SK-N-MC (cell line): Measurements from ENCODE around the gene SLC39A11.

Source experiments
- DNase-seq: peaks from one replicate; pipeline ENCODE4 v3.0.0-alpha.2; 2011; ENCODE audit warnings: low read depth, low spot score
- H3K27ac ChIP-seq: fragments of 200-600 bp; sonication (generic); 2 replicates; pipeline ENCODE4 v1.5.1; 2016; ENCODE audit warnings: mixed run types
- H3K36me3 ChIP-seq: fragments of 200-600 bp; sonication (generic); 2 replicates; pipeline ENCODE4 v1.6.1; 2017; ENCODE audit warnings: antibody characterized with exemption, low read length, mixed read lengths; ENCODE audit not compliant: insufficient read depth
- H3K4me3 ChIP-seq: fragments of 200-600 bp; sonication (generic); 2 replicates; pipeline ENCODE4 v1.5.1; 2016
- H3K9ac ChIP-seq: fragments of 200-600 bp; sonication (generic); 2 replicates; pipeline ENCODE4 v1.8.0; 2017; ENCODE audit warnings: mixed run types, mixed read lengths; ENCODE audit not compliant: insufficient read length
- H3K9me3 ChIP-seq: fragments of 200-600 bp; sonication (generic); 2 replicates; pipeline ENCODE4 v1.6.1; 2017; ENCODE audit warnings: low read depth, mild to moderate bottlenecking, antibody characterized with exemption, low read length, moderate library complexity, mixed read lengths
- EZH2 ChIP-seq: fragments of 200-600 bp; sonication (generic); IDR thresholded peaks from one replicate; pipeline ENCODE4 v1.6.1; 2017; ENCODE audit warnings: antibody characterized with exemption
- FOXP2 ChIP-seq: optimal IDR thresholded peaks from 2 replicates; pipeline ENCODE3; 2011; ENCODE audit warnings: mild to moderate bottlenecking, moderate library complexity; ENCODE audit not compliant: insufficient read depth; ENCODE audit errors: extremely low read length, control extremely low read depth
- POLR2AphosphoS5 ChIP-seq: IDR thresholded peaks from 2 replicates; pipeline ENCODE4 v1.6.1; 2012; ENCODE audit warnings: mild to moderate bottlenecking, low read depth, low read length, borderline replicate concordance

Gene SLC39A11

GRCh38 chr17:72696721-72697120, 395.8 kb downstream of the SLC39A11 start:
- Histone ChIP-seq H3K9ac (no peak overlapping the region), H3K9me3 (no peaks in the 10 kb centered on the region), H3K36me3 (no peaks in the 10 kb centered on the region), H3K27ac (no peak overlapping the region), H3K4me3 (no peak overlapping the region)
- TF ChIP-seq EZH2 (no peak), FOXP2 (no peak), POLR2AphosphoS5 (no peak)
- no peak for DNase-seq

- Histone ChIP-seq H3K27ac (no peak overlapping the region), H3K36me3 (no peaks in the 10 kb centered on the region), H3K9me3 (no peaks in the 10 kb centered on the region), H3K4me3 (no peak overlapping the region), H3K9ac (no peak overlapping the region)
- no peak for TF ChIP-seq FOXP2
- TF ChIP-seq POLR2AphosphoS5 = no peak
- no peak for TF ChIP-seq EZH2
- no peak for DNase-seq
Observed at GRCh38 chr17:72696156-72696555, 396.3 kb downstream of the SLC39A11 start.

GRCh38 chr17:72693956-72694355, 398.5 kb downstream of the SLC39A11 start:
- Histone ChIP-seq H3K27ac (no peak overlapping the region), H3K9ac (no peak overlapping the region), H3K4me3 (no peak overlapping the region), H3K9me3 (no peaks in the 10 kb centered on the region), H3K36me3 (no peaks in the 10 kb centered on the region)
- DNase-seq = no peak
- TF ChIP-seq FOXP2 (no peak), POLR2AphosphoS5 (no peak), EZH2 (no peak)

GRCh38 chr17:72693151-72693878, 399.2 kb downstream of the SLC39A11 start:
- no peak for DNase-seq
- Histone ChIP-seq H3K9me3 (no peaks in the 10 kb centered on the region), H3K27ac (no peak overlapping the region), H3K4me3 (no peak overlapping the region), H3K9ac (no peak overlapping the region), H3K36me3 (no peaks in the 10 kb centered on the region)
- TF ChIP-seq POLR2AphosphoS5 = no peak
- no peak for TF ChIP-seq FOXP2
- no peak for TF ChIP-seq EZH2

GRCh38 chr17:72692676-72693075, 399.8 kb downstream of the SLC39A11 start:
- H3K4me3 ChIP-seq = no peak overlapping the region
- TF ChIP-seq POLR2AphosphoS5 (no peak), EZH2 (no peak), FOXP2 (no peak)
- no peaks in the 10 kb centered on the region for H3K36me3 ChIP-seq
- H3K27ac ChIP-seq = no peak overlapping the region
- DNase-seq = no peak
- H3K9me3 ChIP-seq = no peaks in the 10 kb centered on the region
- H3K9ac ChIP-seq = no peak overlapping the region

- no peaks in the 10 kb centered on the region for H3K36me3 ChIP-seq
- no peak overlapping the region for H3K9ac ChIP-seq
- no peak overlapping the region for H3K4me3 ChIP-seq
- no peaks in the 10 kb centered on the region for H3K9me3 ChIP-seq
- H3K27ac ChIP-seq = no peak overlapping the region
- DNase-seq = no peak
- TF ChIP-seq EZH2 = no peak
- TF ChIP-seq POLR2AphosphoS5 = no peak
- no peak for TF ChIP-seq FOXP2
Observed at GRCh38 chr17:72691586-72691985, 400.9 kb downstream of the SLC39A11 start.

GRCh38 chr17:72691017-72691416, 401.5 kb downstream of the SLC39A11 start:
- Histone ChIP-seq H3K4me3 (no peak overlapping the region), H3K27ac (no peak overlapping the region), H3K9me3 (no peaks in the 10 kb centered on the region), H3K36me3 (no peaks in the 10 kb centered on the region), H3K9ac (no peak overlapping the region)
- TF ChIP-seq FOXP2 (no peak), POLR2AphosphoS5 (no peak), EZH2 (no peak)
- DNase-seq = no peak

GRCh38 chr17:72687886-72688285, 404.6 kb downstream of the SLC39A11 start:
- no peaks in the 10 kb centered on the region for H3K9me3 ChIP-seq
- no peak overlapping the region for H3K27ac ChIP-seq
- H3K4me3 ChIP-seq = no peak overlapping the region
- no peak for DNase-seq
- H3K36me3 ChIP-seq = no peaks in the 10 kb centered on the region
- TF ChIP-seq EZH2 (no peak), POLR2AphosphoS5 (no peak), FOXP2 (no peak)
- no peak overlapping the region for H3K9ac ChIP-seq
